Measurements from ENCODE around the gene BIK.

BIK gene

GRCh38 chr22:43177479-43177878, 66.9 kb downstream of the BIK start:
- H3K4me1 ChIP-seq (ENCODE audit: low read length), result no peaks in the 10 kb centered on the region
- H3K4me2 ChIP-seq (ENCODE audit: low read depth, low read length), result no peak overlapping the region
- no peak for DNase-seq
- no peaks in the 10 kb centered on the region for H3K27me3 ChIP-seq (replicated peaks; ENCODE audit: insufficient read depth, low read length)
- H3K36me3 ChIP-seq (replicated peaks; ENCODE audit: insufficient read depth, low read length), result peaks cover 9% of the 10 kb centered on the region
- no peaks in the 10 kb centered on the region for H3K9me3 ChIP-seq (replicated peaks; ENCODE audit: insufficient read depth, low read length)
- H3K9me2 ChIP-seq (replicated peaks; ENCODE audit: insufficient read depth, low read length), result no peaks in the 10 kb centered on the region
- H2AFZ ChIP-seq (ENCODE audit: low read length), result no peak overlapping the region
- no peak for TF ChIP-seq EZH2 (optimal IDR thresholded peaks at IDR 0.05; ENCODE audit: low read depth, low read length)
- TF ChIP-seq CTCF (IDR thresholded peaks at IDR 0.05; ENCODE audit: low read length), result no peak
- TF ChIP-seq EZH2phosphoT487 (IDR thresholded peaks at IDR 0.05; ENCODE audit: low read length), result no peak
- no peaks in the 10 kb centered on the region for H3F3A ChIP-seq (ENCODE audit: insufficient read depth, low read length)
- no peak overlapping the region for H3K9ac ChIP-seq (ENCODE audit: low read length)
- H3K4me3 ChIP-seq (ENCODE audit: low read length), result no peak overlapping the region
- H4K20me1 ChIP-seq (ENCODE audit: insufficient read depth, low read length), result no peaks in the 10 kb centered on the region
- H3K79me2 ChIP-seq (ENCODE audit: low read length), result peaks cover 4% of the 10 kb centered on the region
- H3K27ac ChIP-seq (ENCODE audit: low read length), result no peak overlapping the region

Data from MM.1S (cell line).